H1 (cell line): Measurements from ENCODE around the gene NR1H2. TPM values are rescaled to one million over a fixed set of nuclear protein-coding genes. Genes with fewer than 3 reads are reported as not detected.

Experiments
- CTCF ChIA-PET: fragments of 300-600 bp; sonication (Branson Sonifier 250); formaldehyde crosslinking; loops from one replicate; lab custom pipeline; 2021; ENCODE audit not compliant: partially characterized antibody; lab: Charles Lee
- POLR2A ChIA-PET: fragments of 300-600 bp; sonication (Branson Sonifier 250); formaldehyde crosslinking; loops from one replicate; lab custom pipeline; 2021; ENCODE audit warnings: inconsistent platforms; ENCODE audit not compliant: partially characterized antibody; lab: Charles Lee
- DNase-seq, 2 experiments: peaks; one replicate each; pipeline versions ENCODE4 v3.0.0 to v3.0.0-alpha.2; 2010 to 2022; ENCODE audit warnings: low spot score in 2 of 2, low read depth in 1 of 2, mixed read lengths in 1 of 2
- FAIRE-seq: peaks from 2 replicates; lab custom pipeline; 2011; peaks lifted over from hg19 to GRCh38; lab: Jason Lieb, UNC
- H2AFZ ChIP-seq: 2 replicates; pipeline ENCODE4 v1.8.1; 2012; ENCODE audit warnings: low read length, inconsistent platforms
- H2AK5ac ChIP-seq: 2 replicates; pipeline ENCODE4 v1.6.1; 2013; ENCODE audit warnings: low read depth, low read length
- H2BK120ac ChIP-seq: replicated peaks from 2 replicates; pipeline ENCODE3; 2013; ENCODE audit warnings: low read depth, low read length, inconsistent platforms
- H2BK12ac ChIP-seq: 2 replicates; pipeline ENCODE4 v1.6.1; 2013; ENCODE audit warnings: low read depth, low read length
- H2BK15ac ChIP-seq: 2 replicates; pipeline ENCODE4 v1.6.1; 2013; ENCODE audit warnings: low read length
- H2BK20ac ChIP-seq: 2 replicates; pipeline ENCODE4 v1.6.1; 2013; ENCODE audit warnings: low read length
- H2BK5ac ChIP-seq: 2 replicates; pipeline ENCODE4 v1.6.1; 2013; ENCODE audit warnings: low read depth, low read length
- H3K14ac ChIP-seq: 2 replicates; pipeline ENCODE4 v1.6.1; 2013; ENCODE audit warnings: inconsistent platforms; ENCODE audit not compliant: insufficient read length
- H3K18ac ChIP-seq: 2 replicates; pipeline ENCODE4 v1.6.1; 2013; ENCODE audit warnings: low read length; ENCODE audit errors: extremely low read depth
- H3K23ac ChIP-seq: 2 replicates; pipeline ENCODE4 v1.6.1; 2013; ENCODE audit warnings: inconsistent platforms; ENCODE audit not compliant: insufficient read length
- H3K23me2 ChIP-seq: 2 replicates; pipeline ENCODE4 v1.6.1; 2013; ENCODE audit warnings: low read depth, low read length
- H3K27ac ChIP-seq: 2 replicates; pipeline ENCODE4 v1.6.1; 2011; ENCODE audit warnings: low read depth, low read length, inconsistent platforms
- H3K27me3 ChIP-seq, 4 experiments: replicated peaks in 1 of 4; 1 replicate in 1 of 4; 2 replicates in 3 of 4; pipeline versions ENCODE4 v1.6.1 to v1.8.1; 2011 to 2013; ENCODE audit warnings: low read length in 3 of 4, mild to moderate bottlenecking in 3 of 4, inconsistent platforms in 2 of 4, mixed read lengths in 2 of 4, moderate library complexity in 1 of 4; ENCODE audit not compliant: control insufficient read depth in 3 of 4, insufficient read depth in 3 of 4; ENCODE audit errors: extremely low read depth in 1 of 4
- H3K36me3 ChIP-seq, 4 experiments: 2 replicates each; pipeline versions ENCODE4 v1.6.1 to v1.8.1; 2011 to 2013; ENCODE audit warnings: mild to moderate bottlenecking in 4 of 4, low read length in 3 of 4, moderate library complexity in 2 of 4, control low read depth in 1 of 4, inconsistent platforms in 1 of 4; ENCODE audit not compliant: insufficient read depth in 4 of 4, control insufficient read depth in 2 of 4
- H3K4ac ChIP-seq: replicated peaks from 2 replicates; pipeline ENCODE3; 2013; ENCODE audit warnings: low read length, low read depth, mixed read lengths, inconsistent platforms; ENCODE audit not compliant: insufficient read length
- H3K4me1 ChIP-seq, 4 experiments: replicated peaks in 1 of 4; 1 replicate in 1 of 4; 2 replicates in 3 of 4; pipeline versions ENCODE4 v1.6.1 to v1.8.1; 2011 to 2013; ENCODE audit warnings: low read length in 3 of 4, inconsistent platforms in 2 of 4, mixed read lengths in 1 of 4; ENCODE audit not compliant: insufficient read depth in 4 of 4, control insufficient read depth in 3 of 4
- H3K4me2 ChIP-seq, 2 experiments: 2 replicates each; pipeline versions ENCODE4 v1.6.1 to v1.8.1; 2011 to 2013; ENCODE audit warnings: low read depth in 2 of 2, low read length in 2 of 2, control low read depth in 1 of 2, inconsistent platforms in 1 of 2, mild to moderate bottlenecking in 1 of 2; ENCODE audit not compliant: insufficient read depth in 1 of 2
- H3K4me3 ChIP-seq, 4 experiments: fragments of 200-600, 300-600 bp in 1 of 4; sonication (generic), shearing (Covaris generic), sonication (Bioruptor Twin) in 1 of 4; 2 replicates each; pipeline versions ENCODE4 v1.5.1 to v1.8.1; 2011 to 2016; ENCODE audit warnings: low read length in 4 of 4, low read depth in 3 of 4, control low read depth in 2 of 4, inconsistent platforms in 2 of 4, mild to moderate bottlenecking in 2 of 4, mixed read lengths in 1 of 4, moderate library complexity in 1 of 4; ENCODE audit not compliant: insufficient read depth in 2 of 4; ENCODE audit errors: extremely low read depth in 1 of 4
- H3K56ac ChIP-seq: replicated peaks from 2 replicates; pipeline ENCODE3; 2013; ENCODE audit warnings: low read depth, mild to moderate bottlenecking, mixed read lengths, low read length, inconsistent platforms; ENCODE audit not compliant: insufficient read length
- H3K79me1 ChIP-seq: 2 replicates; pipeline ENCODE4 v1.6.1; 2013; ENCODE audit warnings: low read depth, low read length, control low read depth
- H3K79me2 ChIP-seq, 2 experiments: 2 replicates each; pipeline versions ENCODE4 v1.6.1 to v1.8.1; 2012 to 2013; ENCODE audit warnings: low read length in 2 of 2, mild to moderate bottlenecking in 2 of 2, inconsistent platforms in 1 of 2; ENCODE audit not compliant: insufficient read depth in 2 of 2, control insufficient read depth in 1 of 2
- H3K9ac ChIP-seq, 4 experiments: replicated peaks in 1 of 4; 1 replicate in 1 of 4; 2 replicates in 3 of 4; pipeline versions ENCODE4 v1.6.1 to v1.8.1; 2011 to 2013; ENCODE audit warnings: low read depth in 3 of 4, low read length in 3 of 4, control low read depth in 2 of 4, mild to moderate bottlenecking in 2 of 4, moderate library complexity in 2 of 4, inconsistent platforms in 1 of 4; ENCODE audit errors: extremely low read depth in 1 of 4
- H3K9me3 ChIP-seq, 2 experiments: 2 replicates each; pipeline versions ENCODE4 v1.6.1 to v1.8.1; 2012 to 2013; ENCODE audit warnings: mild to moderate bottlenecking in 2 of 2, moderate library complexity in 2 of 2, control low read depth in 1 of 2, inconsistent platforms in 1 of 2, low read depth in 1 of 2, low read length in 1 of 2, mixed read lengths in 1 of 2; ENCODE audit not compliant: insufficient read depth in 2 of 2
- H4K20me1 ChIP-seq, 2 experiments: replicated peaks in 1 of 2; 2 replicates each; pipeline versions ENCODE3 to v1.8.1; 2011 to 2013; ENCODE audit warnings: inconsistent platforms in 2 of 2, low read length in 2 of 2, mild to moderate bottlenecking in 1 of 2; ENCODE audit not compliant: insufficient read depth in 2 of 2, control insufficient read depth in 1 of 2
- H4K5ac ChIP-seq: 2 replicates; pipeline ENCODE4 v1.6.1; 2013; ENCODE audit warnings: low read length, low read depth, mixed read lengths, inconsistent platforms; ENCODE audit not compliant: insufficient read length
- H4K8ac ChIP-seq: 2 replicates; pipeline ENCODE4 v1.8.0; 2013; ENCODE audit warnings: mild to moderate bottlenecking, moderate library complexity, low read length, inconsistent platforms; ENCODE audit not compliant: insufficient read depth; ENCODE audit errors: extremely low read depth
- H4K91ac ChIP-seq: replicated peaks from 2 replicates; pipeline ENCODE3; 2013; ENCODE audit warnings: low read length, mixed read lengths, inconsistent platforms; ENCODE audit not compliant: insufficient read length
- ASH2L ChIP-seq: fragments of 200-600, 300-600 bp; sonication (generic); IDR thresholded peaks from one replicate; pipeline ENCODE4 v1.7.1; 2017; ENCODE audit warnings: low read length
- EGR1 ChIP-seq: IDR thresholded peaks from 2 replicates; pipeline ENCODE4 v1.6.1; 2011; ENCODE audit warnings: low read depth, low read length, borderline replicate concordance
- RFX5 ChIP-seq: IDR thresholded peaks from 2 replicates; pipeline ENCODE4 v1.6.1; 2011; ENCODE audit warnings: low read depth, low read length, improper control_type of control experiment, borderline replicate concordance
- SUZ12 ChIP-seq: fragments of 200-600 bp; sonication (generic); IDR thresholded peaks from 2 replicates; pipeline ENCODE4 v1.6.1; 2012; ENCODE audit warnings: mild to moderate bottlenecking, inconsistent platforms, low read length, moderate library complexity, mixed read lengths
- WGBS, 2 experiments: shearing (Covaris generic) in 1 of 2; methylation state at CpG; one replicate each; pipeline versions ENCODE4 v1.1.6 to v1.1.7; 2013 to 2015; ENCODE audit warnings: low lambda C conversion rate in 2 of 2, mixed read lengths in 2 of 2, inconsistent platforms in 1 of 2, low coverage in 1 of 2, missing lambda C conversion rate in 1 of 2; ENCODE audit not compliant: insufficient replicate concordance in 2 of 2, insufficient coverage in 1 of 2, insufficient read length in 1 of 2; ENCODE audit errors: extremely low coverage in 1 of 2, missing lambda C conversion rate in 1 of 2; 5-methylcytosine and 5-hydroxymethylcytosine counted together
- polyA plus RNA-seq, 7 experiments: library from polyadenylated mRNA; depleted of rRNA in 3 of 7; stranded (reverse) in 5 of 7; unstranded in 2 of 7; fragments of >200 nt in 5 of 7; fragments of 200-250 nt in 2 of 7; gene quantifications; 1 replicate in 5 of 7; 2 replicates in 1 of 7; 4 replicates in 1 of 7; pipeline versions ENCODE4 v1.2.1 to v1.2.3, GENCODE V29; 2011 to 2013; ENCODE audit warnings: missing spikeins in 2 of 7, mixed read lengths in 2 of 7
- total RNA-seq: library from RNA; stranded (reverse); fragmentation: NEBNext Ultra II Directional; extraction: Animal tissue kit (Norgen Biotek cat#: 25700); gene quantifications from 2 replicates; pipeline ENCODE4 v1.2.1, GENCODE V29; 2021
- TF ChIP-seq, protein P1 (sequence below): IDR thresholded peaks from 2 replicates; pipeline ENCODE4 v1.6.1; 2011; ENCODE audit warnings: low read length, improper control_type of control experiment

Gene NR1H2
- total and polyA plus RNA-seq, 2 of the 8 experiments (the other 6 are each of a cell fraction or from before 2014, with no cell fraction given): 40.3 to 47.5 TPM

DNA sequence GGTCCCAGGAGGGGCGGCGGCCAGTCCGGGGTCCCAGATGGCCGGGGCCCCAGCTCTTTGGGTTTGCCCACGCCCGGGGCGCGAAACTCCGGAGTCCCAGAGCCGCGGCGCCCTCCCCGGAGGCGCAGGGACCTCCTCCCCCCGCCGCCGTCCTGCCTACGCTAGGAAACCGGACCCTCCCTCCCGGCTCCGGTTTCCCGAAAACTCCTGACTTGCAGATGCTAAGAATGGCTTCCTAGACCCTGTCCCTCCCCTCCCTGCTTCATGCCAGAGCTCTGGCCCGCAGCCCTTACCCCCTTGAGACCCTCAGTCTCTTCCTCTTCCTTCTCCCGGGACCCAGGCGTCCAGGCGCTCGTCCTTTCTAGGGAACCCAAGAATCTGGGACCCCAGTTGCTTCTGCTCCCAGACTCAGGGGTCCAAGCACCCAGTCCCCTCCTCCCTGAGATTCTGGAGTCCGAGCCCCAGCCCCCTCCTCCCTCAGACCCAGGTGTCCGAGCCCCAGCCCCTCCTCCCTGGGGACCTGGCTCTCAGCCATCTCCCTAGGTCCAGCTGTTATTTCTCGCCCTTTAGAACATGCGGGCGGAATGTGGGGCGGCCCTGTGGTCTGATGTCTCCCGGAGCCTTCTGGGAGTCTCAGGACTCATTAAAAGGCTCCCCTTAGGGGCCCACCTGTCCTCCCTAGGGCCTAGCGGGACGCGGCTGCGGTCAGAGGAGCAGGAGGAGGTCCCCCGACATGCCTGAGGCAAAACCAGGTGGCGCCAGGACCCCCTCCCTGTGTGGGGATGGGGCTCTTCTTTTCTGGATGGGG, 56.2 kb downstream of the NR1H2 start, which contains the start of gene MYBPC2:
MYBPC2 (plus strand) TSS at position 672 of the 808 bp plus-strand sequence; CDS start at position 734, 62 bp downstream.
- DNase-seq: no peak
- H2AFZ ChIP-seq: peak within 1 kb of the TSS; percentile 14; the same call in 1 of the 2 replicates
- WGBS, 2 experiments: 17% methylated on average over 24 of the region's 40 CpGs; no CpG with 5 or more reads in 1 of the 2 experiments

More for the DNA sequence above, 56.2 kb downstream of the NR1H2 start, which contains the start of gene MYBPC2:
- Histone ChIP-seq H3K9ac (peak within 1 kb of the TSS; percentile 14 to 58 (median 28); a peak in 5 of 7 replicates), H3K4me1 (peaks cover 2 to 18% (median 13%) of the 10 kb centered on the region in 4 experiments), H3K56ac (no peak within 1 kb of the TSS), H3K4me2 (peak within 1 kb of the TSS; percentile 70 to 83), H2BK20ac (peak within 1 kb of the TSS; percentile 90; the same call in 1 of the 2 replicates), H4K91ac (peak within 1 kb of the TSS; percentile 68), H3K79me1 (no peaks in the 10 kb centered on the region), H3K79me2 (no peaks in the 10 kb centered on the region), H3K4me3 (peak within 1 kb of the TSS; percentile 52 to 74 (median 62)), H4K20me1 (no peaks in the 10 kb centered on the region), H2BK5ac (peak within 1 kb of the TSS; percentile 71), H4K5ac (peak within 1 kb of the TSS; percentile 87), H3K14ac (no peak within 1 kb of the TSS), H2BK120ac (no peak within 1 kb of the TSS), H3K9me3 (no peaks in the 10 kb centered on the region), H2BK12ac (peak within 1 kb of the TSS; percentile 68; the same call in 1 of the 2 replicates), H2BK15ac (peak within 1 kb of the TSS; percentile 72; the same call in 1 of the 2 replicates), H3K23me2 (peaks cover 3% of the 10 kb centered on the region; the same call in 1 of the 2 replicates), H2AK5ac (peak within 1 kb of the TSS; percentile 83; the same call in 1 of the 2 replicates), H3K27ac (peak within 1 kb of the TSS; percentile 62), H3K18ac (peak within 1 kb of the TSS; percentile 98), H3K4ac (no peak within 1 kb of the TSS), H4K8ac (peak within 1 kb of the TSS; percentile 89), H3K36me3 (no peaks in the 10 kb centered on the region), H3K27me3 (peaks cover 0 to 19% (median 8%) of the 10 kb centered on the region in 4 experiments; a peak in 4 of 7 replicates), H3K23ac (no peak within 1 kb of the TSS)
- no peak for FAIRE-seq
- ChIA-PET POLR2A (interaction anchor here (0.9 to 2.0 kb wide), 5 partner anchors 11 to 100 kb away, joined by 3 to 8 read pairs (median 3); partner anchors contain the start of gene SPIB), CTCF (no interaction called here)
- peak; percentile 10; the same call in 1 of the 2 replicates for TF ChIP-seq RFX5
- TF ChIP-seq SUZ12: no peak
- TF ChIP-seq ASH2L: no peak
- TF ChIP-seq, protein P1, sequence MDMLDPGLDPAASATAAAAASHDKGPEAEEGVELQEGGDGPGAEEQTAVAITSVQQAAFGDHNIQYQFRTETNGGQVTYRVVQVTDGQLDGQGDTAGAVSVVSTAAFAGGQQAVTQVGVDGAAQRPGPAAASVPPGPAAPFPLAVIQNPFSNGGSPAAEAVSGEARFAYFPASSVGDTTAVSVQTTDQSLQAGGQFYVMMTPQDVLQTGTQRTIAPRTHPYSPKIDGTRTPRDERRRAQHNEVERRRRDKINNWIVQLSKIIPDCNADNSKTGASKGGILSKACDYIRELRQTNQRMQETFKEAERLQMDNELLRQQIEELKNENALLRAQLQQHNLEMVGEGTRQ: no peak
- no peak for TF ChIP-seq EGR1
